A673 (cell line): ENCODE data around the gene HSD11B1. TPM values are rescaled to one million over a fixed set of nuclear protein-coding genes. Genes with fewer than 3 reads are reported as not detected.
A peak's percentile ranks its signal among the peaks of the same experiment; 100 is the strongest.

Experiments used
- BruUV-seq: library from RNA; stranded (reverse); fragments of 400-500 nt; replicated peaks from 2 replicates; lab custom pipeline; 2021; lab: Mats Ljungman, UMichigan
- CTCF ChIA-PET: fragments of 300-600 bp; sonication (Branson Sonifier 250); formaldehyde crosslinking; loops from one replicate; lab custom pipeline; 2022; ENCODE audit warnings: antibody characterized with exemption; lab: Charles Lee
- POLR2A ChIA-PET: fragments of 300-600 bp; sonication (Branson Sonifier 250); formaldehyde crosslinking; loops from one replicate; lab custom pipeline; 2022; ENCODE audit warnings: antibody characterized with exemption; ENCODE audit not compliant: low non-redundant PET; lab: Charles Lee
- DNase-seq: peaks from one replicate; pipeline ENCODE4 v3.0.0-alpha.2; 2015; ENCODE audit warnings: low spot score
- H3K27ac ChIP-seq: fragments of 200-600 bp; sonication (generic); 2 replicates; pipeline ENCODE4 v1.5.1; 2016; ENCODE audit warnings: mixed run types, low read depth, mild to moderate bottlenecking, mixed read lengths, antibody characterized with exemption, low read length; ENCODE audit not compliant: poor library complexity, severe bottlenecking
- H3K27me3 ChIP-seq: fragments of 200-600 bp; sonication (generic); replicated peaks from 2 replicates; pipeline ENCODE4 v1.6.1; 2017; ENCODE audit warnings: mixed run types, low read depth, mild to moderate bottlenecking, mixed read lengths, antibody characterized with exemption, low read length; ENCODE audit not compliant: insufficient read depth, poor library complexity
- H3K36me3 ChIP-seq: fragments of 200-600 bp; sonication (generic); 2 replicates; pipeline ENCODE4 v1.6.1; 2016; ENCODE audit warnings: mixed run types, mild to moderate bottlenecking, mixed read lengths, antibody characterized with exemption, low read length; ENCODE audit not compliant: insufficient read depth, poor library complexity, severe bottlenecking
- H3K4me1 ChIP-seq: fragments of 200-600 bp; sonication (generic); 2 replicates; pipeline ENCODE4 v1.6.1; 2017; ENCODE audit warnings: mixed run types, mild to moderate bottlenecking, mixed read lengths, antibody characterized with exemption, low read length; ENCODE audit not compliant: insufficient read depth, poor library complexity, severe bottlenecking
- H3K4me3 ChIP-seq: fragments of 200-600 bp; sonication (generic); 2 replicates; pipeline ENCODE4 v1.5.1; 2016; ENCODE audit warnings: low read depth, mixed run types, mild to moderate bottlenecking, mixed read lengths, low read length; ENCODE audit not compliant: poor library complexity, severe bottlenecking
- H3K9me3 ChIP-seq: fragments of 200-600 bp; sonication (generic); 2 replicates; pipeline ENCODE4 v1.6.1; 2016; ENCODE audit warnings: mixed run types, low read depth, mild to moderate bottlenecking, mixed read lengths, antibody characterized with exemption, low read length; ENCODE audit not compliant: poor library complexity, severe bottlenecking
- EZH2 ChIP-seq: fragments of 200-600 bp; sonication (generic); IDR thresholded peaks from 2 replicates; pipeline ENCODE4 v1.6.1; 2017; ENCODE audit warnings: borderline replicate concordance, low read depth, mild to moderate bottlenecking, mixed read lengths, antibody characterized with exemption, low read length; ENCODE audit not compliant: poor library complexity, severe bottlenecking
- intact Hi-C: fragments of 100-400 bp; cut with micrococcal nuclease; formaldehyde crosslinking; loops from one replicate; pipeline ENCODE4 v1.10.0; 2022; ENCODE audit not compliant: unreplicated experiment
- total RNA-seq: library from RNA; stranded (reverse); gene quantifications from 2 replicates; pipeline ENCODE4 v1.2.3, GENCODE V29; 2021
- TF ChIP-seq, protein P1 (sequence below): fragments of 300-800, 200-600 bp; sonication (generic); conservative IDR thresholded peaks from 2 replicates; pipeline ENCODE4 v1.5.1; 2017; ENCODE audit warnings: low read depth, mild to moderate bottlenecking, antibody characterized with exemption, low read length, moderate library complexity, mixed read lengths

The HSD11B1 gene
- total RNA-seq, 1 experiment from 2014 or later = not detected

DNA sequence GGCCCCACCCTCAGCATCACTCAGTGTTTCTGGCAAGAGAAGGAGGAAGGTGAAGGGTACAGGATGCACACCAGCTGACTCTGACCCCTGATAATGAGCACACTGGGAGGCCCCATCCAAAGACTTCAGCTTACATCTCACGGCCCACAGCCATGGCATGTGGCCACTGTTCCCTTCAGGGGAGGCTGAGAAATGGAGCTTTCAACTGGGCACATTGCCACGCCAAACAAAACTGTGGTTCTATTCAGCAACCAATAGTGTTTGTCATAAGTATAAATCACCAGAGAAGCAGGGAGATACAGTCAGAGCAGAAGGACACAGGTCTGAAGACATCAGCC is 38.5 kb downstream of the HSD11B1 start:
- Histone ChIP-seq H3K27ac (no peak overlapping the region), H3K36me3 (no peaks in the 10 kb centered on the region), H3K27me3 (no peaks in the 10 kb centered on the region), H3K9me3 (no peaks in the 10 kb centered on the region), H3K4me1 (no peaks in the 10 kb centered on the region), H3K4me3 (no peak overlapping the region)
- CTCF ChIA-PET = no interaction called here
- TF ChIP-seq, protein P1, sequence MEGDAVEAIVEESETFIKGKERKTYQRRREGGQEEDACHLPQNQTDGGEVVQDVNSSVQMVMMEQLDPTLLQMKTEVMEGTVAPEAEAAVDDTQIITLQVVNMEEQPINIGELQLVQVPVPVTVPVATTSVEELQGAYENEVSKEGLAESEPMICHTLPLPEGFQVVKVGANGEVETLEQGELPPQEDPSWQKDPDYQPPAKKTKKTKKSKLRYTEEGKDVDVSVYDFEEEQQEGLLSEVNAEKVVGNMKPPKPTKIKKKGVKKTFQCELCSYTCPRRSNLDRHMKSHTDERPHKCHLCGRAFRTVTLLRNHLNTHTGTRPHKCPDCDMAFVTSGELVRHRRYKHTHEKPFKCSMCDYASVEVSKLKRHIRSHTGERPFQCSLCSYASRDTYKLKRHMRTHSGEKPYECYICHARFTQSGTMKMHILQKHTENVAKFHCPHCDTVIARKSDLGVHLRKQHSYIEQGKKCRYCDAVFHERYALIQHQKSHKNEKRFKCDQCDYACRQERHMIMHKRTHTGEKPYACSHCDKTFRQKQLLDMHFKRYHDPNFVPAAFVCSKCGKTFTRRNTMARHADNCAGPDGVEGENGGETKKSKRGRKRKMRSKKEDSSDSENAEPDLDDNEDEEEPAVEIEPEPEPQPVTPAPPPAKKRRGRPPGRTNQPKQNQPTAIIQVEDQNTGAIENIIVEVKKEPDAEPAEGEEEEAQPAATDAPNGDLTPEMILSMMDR = no peak
- TF ChIP-seq EZH2 = no peak
- POLR2A ChIA-PET = no interaction called here
- no peak for DNase-seq
- BruUV-seq = no TSS peak
- intact Hi-C loops = no loop called here

DNA sequence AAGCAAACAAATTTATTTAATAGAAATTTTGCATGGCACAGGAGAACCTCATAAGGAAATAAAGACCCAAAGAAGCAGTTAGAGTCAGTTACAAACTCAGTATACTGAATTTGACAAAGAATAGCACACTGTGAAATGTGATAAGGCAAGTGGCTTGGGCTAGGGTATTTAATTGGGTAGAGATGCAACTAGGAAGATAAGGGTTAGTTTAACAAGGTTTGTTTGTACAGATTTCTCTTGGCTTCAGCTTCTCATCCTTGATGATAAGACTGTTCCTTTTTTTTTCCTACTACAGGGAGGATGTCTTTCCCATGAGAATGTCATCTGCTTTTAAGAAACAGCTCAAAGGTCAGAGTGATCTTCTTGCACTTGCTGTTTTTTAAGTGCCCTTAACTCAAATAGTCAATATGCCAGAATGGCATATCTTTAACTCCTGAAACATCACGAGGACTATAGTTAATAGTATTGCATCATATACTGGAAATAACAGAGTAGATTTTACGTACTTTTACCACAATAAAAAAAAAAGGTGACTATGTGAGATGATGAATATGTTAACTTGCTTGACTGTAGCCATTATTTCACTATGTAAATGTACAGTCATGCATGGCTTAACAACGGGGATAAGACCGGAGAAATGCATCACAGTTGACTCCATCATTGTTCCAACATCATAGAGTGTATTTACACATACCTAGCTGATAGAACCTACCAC is 42.0 kb downstream of the HSD11B1 start:
- Histone ChIP-seq H3K27me3 (no peaks in the 10 kb centered on the region), H3K9me3 (no peaks in the 10 kb centered on the region), H3K4me1 (no peaks in the 10 kb centered on the region), H3K4me3 (no peak overlapping the region), H3K27ac (no peak overlapping the region), H3K36me3 (no peaks in the 10 kb centered on the region)
- no TSS peak for BruUV-seq
- CTCF ChIA-PET = no interaction called here
- TF ChIP-seq, protein P1 = no peak
- no peak for TF ChIP-seq EZH2
- no peak for DNase-seq
- intact Hi-C loops = loop anchor here (5.0 kb wide), 1 partner anchor 169 kb away; no protein-coding TSS in a partner anchor
- POLR2A ChIA-PET = no interaction called here

DNA sequence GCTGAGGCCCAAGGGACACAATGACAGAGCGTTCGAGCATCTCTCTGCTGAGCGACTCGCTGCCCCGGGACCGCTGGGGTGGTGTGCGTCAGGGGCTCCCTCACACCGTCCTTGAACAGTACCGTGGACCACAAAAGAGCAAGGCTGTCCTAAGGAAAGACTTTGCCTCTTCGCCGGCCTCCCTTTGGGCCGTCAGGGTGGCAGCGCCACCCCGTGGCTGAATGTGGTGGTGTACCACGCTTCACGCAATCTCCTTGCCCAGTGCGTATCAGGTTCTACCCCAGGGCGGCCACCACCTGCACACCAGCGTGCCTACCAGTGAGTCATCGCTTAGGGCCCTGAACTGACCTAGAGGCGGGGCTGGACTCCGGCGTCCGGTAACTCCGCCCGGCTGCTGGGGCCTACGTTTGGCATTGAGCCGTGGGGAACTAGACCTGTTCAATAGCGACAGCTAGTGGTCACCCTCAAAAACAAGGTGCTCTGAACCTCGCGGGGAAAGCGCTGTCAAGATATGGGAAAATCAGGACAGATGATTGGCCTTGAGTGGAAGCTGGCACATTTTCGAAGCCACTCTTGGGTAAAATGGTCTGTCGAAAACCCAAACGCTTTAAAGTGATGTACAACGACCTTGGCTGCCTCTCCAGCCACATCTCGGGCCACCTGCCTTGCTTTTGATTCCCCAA is 43.1 kb downstream of the HSD11B1 start:
- no peaks in the 10 kb centered on the region for H3K4me1 ChIP-seq
- intact Hi-C loops = loop anchor here (5.0 kb wide), 1 partner anchor 170 kb away; no protein-coding TSS in a partner anchor
- TF ChIP-seq, protein P1 = peak; percentile 96
- TF ChIP-seq EZH2 = no peak
- BruUV-seq = no TSS peak
- POLR2A ChIA-PET = no interaction called here
- no peaks in the 10 kb centered on the region for H3K27me3 ChIP-seq
- CTCF ChIA-PET = interaction anchor here (1.0 kb wide), 1 partner anchor 178 kb away, joined by 5 read pairs; no protein-coding TSS in a partner anchor
- H3K9me3 ChIP-seq = no peaks in the 10 kb centered on the region
- H3K27ac ChIP-seq = no peak overlapping the region
- peak; percentile 72 for DNase-seq
- H3K36me3 ChIP-seq = no peaks in the 10 kb centered on the region
- peak overlapping the region; percentile 34 for H3K4me3 ChIP-seq
